HepG2 (cell line): ENCODE data around the gene SLC10A1. TPM values are rescaled to one million over a fixed set of nuclear protein-coding genes. Genes with fewer than 3 reads are reported as not detected.
A peak's percentile ranks its signal among the peaks of the same experiment; 100 is the strongest.

Source experiments
- ATAD3A ChIP-seq: sonication (generic); formaldehyde crosslinking; IDR thresholded peaks from 2 replicates; pipeline ENCODE4 v1.4.0; 2020; ENCODE audit warnings: missing genetic modification reagents
- ATRX ChIP-seq: sonication (generic); formaldehyde crosslinking; IDR thresholded peaks from 2 replicates; pipeline ENCODE4 v1.4.0; 2020; ENCODE audit warnings: missing genetic modification reagents, borderline replicate concordance
- BRF2 ChIP-seq: sonication (generic); formaldehyde crosslinking; IDR thresholded peaks from 2 replicates; pipeline ENCODE4 v1.8.1; 2022; ENCODE audit warnings: mild to moderate bottlenecking, missing genetic modification reagents
- FOXA3 ChIP-seq: IDR thresholded peaks from 2 replicates; pipeline ENCODE4 v1.6.1; 2016; ENCODE audit warnings: missing genetic modification reagents, missing compliant biosample characterization
- FOXO1 ChIP-seq: sonication (generic); formaldehyde crosslinking; IDR thresholded peaks from 2 replicates; pipeline ENCODE4 v1.4.0; 2020; ENCODE audit warnings: missing genetic modification reagents
- GFI1 ChIP-seq: sonication (generic); formaldehyde crosslinking; IDR thresholded peaks from 2 replicates; pipeline ENCODE4 v1.5.0; 2020; ENCODE audit warnings: missing genetic modification reagents, mild to moderate bottlenecking, borderline replicate concordance
- MED13 ChIP-seq: sonication (generic); formaldehyde crosslinking; IDR thresholded peaks from 2 replicates; pipeline ENCODE4 v1.5.0; 2020; ENCODE audit warnings: missing genetic modification reagents
- NPAS2 ChIP-seq: sonication (generic); formaldehyde crosslinking; IDR thresholded peaks from 2 replicates; pipeline ENCODE4 v1.8.0; 2022; ENCODE audit warnings: mild to moderate bottlenecking, missing genetic modification reagents, borderline replicate concordance
- NR2C2 ChIP-seq: sonication (generic); formaldehyde crosslinking; IDR thresholded peaks from 2 replicates; pipeline ENCODE4 v1.4.0; 2020; ENCODE audit warnings: missing genetic modification reagents, mild to moderate bottlenecking, moderate library complexity, borderline replicate concordance
- REST ChIP-seq, 2 experiments: IDR thresholded peaks; 2 replicates each; pipeline ENCODE4 v1.6.1; 2011 to 2012; ENCODE audit warnings: low read length in 2 of 2, borderline replicate concordance in 1 of 2, low read depth in 1 of 2, mild to moderate bottlenecking in 1 of 2, moderate library complexity in 1 of 2
- SIX1 ChIP-seq: sonication (generic); formaldehyde crosslinking; IDR thresholded peaks from 2 replicates; pipeline ENCODE4 v1.4.0; 2020; ENCODE audit warnings: missing genetic modification reagents, borderline replicate concordance
- SMC3 ChIP-seq: IDR thresholded peaks from 2 replicates; pipeline ENCODE4 v1.6.1; 2011; ENCODE audit warnings: low read length, improper control_type of control experiment
- ZBED4 ChIP-seq: sonication (generic); formaldehyde crosslinking; IDR thresholded peaks from 2 replicates; pipeline ENCODE4 v1.4.0; 2020; ENCODE audit warnings: missing genetic modification reagents, borderline replicate concordance
- ZKSCAN1 ChIP-seq: fragments of 150-350 bp; IDR thresholded peaks from 2 replicates; pipeline ENCODE4 v1.6.1; 2014; ENCODE audit warnings: low read length
- ZMYM2 ChIP-seq: sonication (generic); formaldehyde crosslinking; IDR thresholded peaks from 2 replicates; pipeline ENCODE4 v1.8.0; 2022; ENCODE audit warnings: mild to moderate bottlenecking, missing genetic modification reagents
- ZNF275 ChIP-seq: sonication (generic); formaldehyde crosslinking; IDR thresholded peaks from 2 replicates; pipeline ENCODE4 v1.8.0; 2022; ENCODE audit warnings: missing genetic modification reagents, mild to moderate bottlenecking, inconsistent platforms, borderline replicate concordance
- polyA plus RNA-seq, 8 experiments: library from polyadenylated mRNA; depleted of rRNA in 3 of 8; stranded (reverse) in 7 of 8; unstranded in 1 of 8; fragments of >200 nt; fragmentation: Illumina TruSeq in 4 of 8; extraction: Trizol in 4 of 8; gene quantifications; 2 replicates each; pipeline versions ENCODE4 v1.2.1 to v1.2.3, GENCODE V29; 2011 to 2016; ENCODE audit warnings: low read depth in 4 of 8, missing spikeins in 1 of 8, mixed read lengths in 1 of 8; ENCODE audit not compliant: insufficient read depth in 1 of 8
- total RNA-seq, 5 experiments: library from RNA; depleted of rRNA; stranded (reverse); fragments of >200 nt; fragmentation: Illumina TruSeq; extraction: Trizol; gene quantifications; 2 replicates each; pipeline ENCODE4 v1.2.3, GENCODE V29; 2016; ENCODE audit warnings: low read depth in 1 of 5

The SLC10A1 gene
- total and polyA plus RNA-seq, 2 of the 13 experiments (the other 11 are each of a cell fraction or from before 2014, with no cell fraction given): 0.17 TPM; not detected in 1

GRCh38 chr14:69808919-69809808, 12.1 kb upstream of the SLC10A1 start (continued):
- TF ChIP-seq ZNF275 (CRISPR knock-in tag) (0 out of 2 replicates have a peak, but pooled peaks have one; percentile 23), SMC3 (peak; percentile 42; the same call in 1 of the 2 replicates), BRF2 (CRISPR knock-in tag) (no peak), ZKSCAN1 (no peak), GFI1 (CRISPR knock-in tag) (peak; percentile 71), REST (IDR thresholded peaks at IDR 0.05; ENCODE audit: borderline replicate concordance in 1 of 2, low read depth in 1 of 2, low read length in 2 of 2) (peak in 1 of 2 experiments; percentile 66; a peak in 1 of 4 replicates), FOXO1 (peak; percentile 95), NPAS2 (CRISPR knock-in tag) (no peak), ATRX (CRISPR knock-in tag) (no peak), ZBED4 (CRISPR knock-in tag) (no peak), SIX1 (CRISPR knock-in tag) (peak; percentile 60; the same call in 1 of the 2 replicates), FOXA3 (peak; percentile 86), MED13 (no peak), NR2C2 (CRISPR knock-in tag) (peak; percentile 72; the same call in 1 of the 2 replicates), ATAD3A (CRISPR knock-in tag) (no peak), ZMYM2 (peak; percentile 87)
